ENCODE measurements around the gene FMN2.

Gene FMN2

GRCh38 chr1:240199758-240200645 lies 108.3 kb downstream of the FMN2 start:
- FAIRE-seq (peak; percentile 32), DNase-seq (ENCODE audit: insufficient read length, low spot score) (no peak)
- no peak for TF ChIP-seq CTCF (IDR thresholded peaks at IDR 0.05; ENCODE audit: insufficient read depth, missing control alignments)

- DNase-seq (ENCODE audit: insufficient read length, low spot score) (no peak), FAIRE-seq (peak; percentile 32)
- TF ChIP-seq CTCF (IDR thresholded peaks at IDR 0.05; ENCODE audit: insufficient read depth, missing control alignments), result no peak
These were observed 110.2 kb downstream of the FMN2 start for GRCh38 chr1:240201931-240202330.

- DNase-seq (ENCODE audit: insufficient read length, low spot score), result no peak
- no peak for FAIRE-seq
- TF ChIP-seq CTCF (IDR thresholded peaks at IDR 0.05; ENCODE audit: insufficient read depth, missing control alignments), result no peak
These were observed 115.5 kb downstream of the FMN2 start for GRCh38 chr1:240207073-240207709.

- DNase-seq (ENCODE audit: insufficient read length, low spot score) (no peak), FAIRE-seq (peak; percentile 80)
- no peak for TF ChIP-seq CTCF (IDR thresholded peaks at IDR 0.05; ENCODE audit: insufficient read depth, missing control alignments)
These were observed 118.3 kb downstream of the FMN2 start for GRCh38 chr1:240210026-240210425.

- no peak for FAIRE-seq
- DNase-seq (ENCODE audit: insufficient read length, low spot score), result no peak
- TF ChIP-seq CTCF (IDR thresholded peaks at IDR 0.05; ENCODE audit: insufficient read depth, missing control alignments), result no peak
These were observed 120.9 kb downstream of the FMN2 start for GRCh38 chr1:240212556-240212955.

- no peak for TF ChIP-seq CTCF (IDR thresholded peaks at IDR 0.05; ENCODE audit: insufficient read depth, missing control alignments)
- DNase-seq (ENCODE audit: insufficient read length, low spot score) (no peak), FAIRE-seq (no peak)
These were observed 125.7 kb downstream of the FMN2 start for GRCh38 chr1:240217403-240217802.

GRCh38 chr1:240219104-240219503 lies 127.4 kb downstream of the FMN2 start:
- TF ChIP-seq CTCF (IDR thresholded peaks at IDR 0.05; ENCODE audit: insufficient read depth, missing control alignments), result no peak
- DNase-seq (ENCODE audit: insufficient read length, low spot score) (no peak), FAIRE-seq (peak; percentile 76)

Data from D721Med (cell line).